ENCODE results near the gene SPDYC. TPM values are rescaled to one million over a fixed set of nuclear protein-coding genes. Genes with fewer than 3 reads are reported as not detected.
A peak's percentile ranks its signal among the peaks of the same experiment; 100 is the strongest.

SPDYC gene
- total and polyA plus RNA-seq, 2 of the 13 experiments (the other 11 are each of a cell fraction or from before 2014, with no cell fraction given): 0.15 to 0.33 TPM

DNA sequence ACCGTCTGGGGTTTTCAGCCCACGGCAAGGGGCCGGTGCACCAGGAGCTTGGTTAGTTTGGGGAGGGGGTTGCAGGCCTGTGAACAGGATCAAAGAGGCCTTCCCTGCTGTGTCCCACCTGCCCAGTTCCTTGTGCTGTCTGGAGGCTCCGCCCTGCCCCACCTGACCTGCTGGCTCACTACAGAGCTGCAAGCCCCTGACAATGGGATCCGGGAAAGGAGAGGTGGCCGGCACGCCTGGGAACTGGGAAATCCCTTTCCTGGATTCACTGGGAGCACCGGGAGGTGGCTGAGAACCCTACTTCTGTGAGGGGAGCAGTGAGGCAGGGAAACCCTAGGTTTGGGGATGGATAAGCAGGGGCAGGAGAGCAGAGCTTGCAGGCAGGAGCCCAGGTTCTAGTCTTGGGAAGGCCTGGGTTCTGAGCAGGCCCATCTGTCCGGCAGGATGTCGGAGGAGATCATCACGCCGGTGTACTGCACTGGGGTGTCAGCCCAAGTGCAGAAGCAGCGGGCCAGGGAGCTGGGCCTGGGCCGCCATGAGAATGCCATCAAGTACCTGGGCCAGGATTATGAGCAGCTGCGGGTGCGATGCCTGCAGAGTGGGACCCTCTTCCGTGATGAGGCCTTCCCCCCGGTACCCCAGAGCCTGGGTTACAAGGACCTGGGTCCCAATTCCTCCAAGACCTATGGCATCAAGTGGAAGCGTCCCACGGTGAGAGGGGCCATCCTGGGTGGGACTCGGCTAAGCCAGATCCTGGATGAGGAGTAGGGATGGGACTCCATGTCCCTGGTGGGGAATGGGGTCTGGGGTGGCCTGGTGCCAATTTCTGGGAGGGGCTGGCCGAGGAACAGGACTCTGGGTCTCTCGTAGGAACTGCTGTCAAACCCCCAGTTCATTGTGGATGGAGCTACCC lies 12.5 kb downstream of the SPDYC start (continued):
- TF ChIP-seq MIER2 (CRISPR knock-in tag; IDR thresholded peaks at IDR 0.05): no peak
- TF ChIP-seq CHD4 (IDR thresholded peaks at IDR 0.05; ENCODE audit: borderline replicate concordance, low read length): no peak
- peak; percentile 17; the same call in 1 of the 2 replicates for TF ChIP-seq ERF (CRISPR knock-in tag; IDR thresholded peaks at IDR 0.05)
- TF ChIP-seq ZNF547 (CRISPR knock-in tag; IDR thresholded peaks at IDR 0.05): 0 out of 2 replicates have a peak, but pooled peaks have one; percentile 57
- TF ChIP-seq ZNF782 (CRISPR knock-in tag; IDR thresholded peaks at IDR 0.05; ENCODE audit: borderline replicate concordance): no peak
- no peak for TF ChIP-seq PPARG (CRISPR knock-in tag; conservative IDR thresholded peaks at IDR 0.05)
- no peak for TF ChIP-seq MIXL1 (CRISPR knock-in tag; IDR thresholded peaks at IDR 0.05)
- TF ChIP-seq HNRNPUL1 (IDR thresholded peaks at IDR 0.05; ENCODE audit: low read depth, low read length): no peak
- TF ChIP-seq, protein P1, sequence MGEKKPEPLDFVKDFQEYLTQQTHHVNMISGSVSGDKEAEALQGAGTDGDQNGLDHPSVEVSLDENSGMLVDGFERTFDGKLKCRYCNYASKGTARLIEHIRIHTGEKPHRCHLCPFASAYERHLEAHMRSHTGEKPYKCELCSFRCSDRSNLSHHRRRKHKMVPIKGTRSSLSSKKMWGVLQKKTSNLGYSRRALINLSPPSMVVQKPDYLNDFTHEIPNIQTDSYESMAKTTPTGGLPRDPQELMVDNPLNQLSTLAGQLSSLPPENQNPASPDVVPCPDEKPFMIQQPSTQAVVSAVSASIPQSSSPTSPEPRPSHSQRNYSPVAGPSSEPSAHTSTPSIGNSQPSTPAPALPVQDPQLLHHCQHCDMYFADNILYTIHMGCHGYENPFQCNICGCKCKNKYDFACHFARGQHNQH (CRISPR knock-in tag; IDR thresholded peaks at IDR 0.05): no peak
- TF ChIP-seq ZNF256 (CRISPR knock-in tag; conservative IDR thresholded peaks at IDR 0.05): no peak
- TF ChIP-seq, protein P2, sequence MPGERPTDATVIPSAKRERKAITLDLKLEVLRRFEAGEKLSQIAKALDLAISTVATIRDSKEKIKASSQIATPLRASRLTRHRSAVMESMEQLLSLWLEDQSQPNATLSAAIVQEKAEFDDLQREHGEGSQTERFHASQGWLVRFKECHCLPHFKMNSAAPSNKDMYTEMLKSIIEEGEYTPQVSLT (CRISPR knock-in tag; IDR thresholded peaks at IDR 0.05; ENCODE audit: borderline replicate concordance, low read depth): no peak
- TF ChIP-seq, protein P3, sequence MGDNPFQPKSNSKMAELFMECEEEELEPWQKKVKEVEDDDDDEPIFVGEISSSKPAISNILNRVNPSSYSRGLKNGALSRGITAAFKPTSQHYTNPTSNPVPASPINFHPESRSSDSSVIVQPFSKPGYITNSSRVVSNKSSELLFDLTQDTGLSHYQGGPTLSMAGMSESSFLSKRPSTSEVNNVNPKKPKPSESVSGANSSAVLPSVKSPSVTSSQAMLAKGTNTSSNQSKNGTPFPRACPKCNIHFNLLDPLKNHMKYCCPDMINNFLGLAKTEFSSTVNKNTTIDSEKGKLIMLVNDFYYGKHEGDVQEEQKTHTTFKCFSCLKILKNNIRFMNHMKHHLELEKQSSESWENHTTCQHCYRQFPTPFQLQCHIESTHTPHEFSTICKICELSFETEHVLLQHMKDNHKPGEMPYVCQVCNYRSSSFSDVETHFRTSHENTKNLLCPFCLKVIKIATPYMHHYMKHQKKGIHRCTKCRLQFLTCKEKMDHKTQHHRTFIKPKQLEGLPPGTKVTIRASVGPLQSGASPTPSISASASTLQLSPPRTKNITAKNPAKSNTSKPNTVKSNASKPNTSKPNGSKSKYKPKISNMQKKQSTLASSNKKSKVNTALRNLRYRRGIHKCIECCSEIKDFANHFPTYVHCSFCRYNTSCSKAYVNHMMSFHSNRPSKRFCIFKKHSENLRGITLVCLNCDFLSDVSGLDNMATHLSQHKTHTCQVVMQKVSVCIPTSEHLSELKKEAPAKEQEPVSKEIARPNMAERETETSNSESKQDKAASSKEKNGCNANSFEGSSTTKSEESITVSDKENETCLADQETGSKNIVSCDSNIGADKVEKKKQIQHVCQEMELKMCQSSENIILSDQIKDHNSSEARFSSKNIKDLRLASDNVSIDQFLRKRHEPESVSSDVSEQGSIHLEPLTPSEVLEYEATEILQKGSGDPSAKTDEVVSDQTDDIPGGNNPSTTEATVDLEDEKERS (CRISPR knock-in tag; IDR thresholded peaks at IDR 0.05): no peak
- 0 out of 2 replicates have a peak, but pooled peaks have one; percentile 6 for TF ChIP-seq FOXC1 (CRISPR knock-in tag; IDR thresholded peaks at IDR 0.05; ENCODE audit: borderline replicate concordance)
- no peak for TF ChIP-seq NFIC (IDR thresholded peaks at IDR 0.05; ENCODE audit: low read length)
- TF ChIP-seq KDM5B (CRISPR knock-in tag; IDR thresholded peaks at IDR 0.05; ENCODE audit: borderline replicate concordance): no peak
- TF ChIP-seq, protein P4, sequence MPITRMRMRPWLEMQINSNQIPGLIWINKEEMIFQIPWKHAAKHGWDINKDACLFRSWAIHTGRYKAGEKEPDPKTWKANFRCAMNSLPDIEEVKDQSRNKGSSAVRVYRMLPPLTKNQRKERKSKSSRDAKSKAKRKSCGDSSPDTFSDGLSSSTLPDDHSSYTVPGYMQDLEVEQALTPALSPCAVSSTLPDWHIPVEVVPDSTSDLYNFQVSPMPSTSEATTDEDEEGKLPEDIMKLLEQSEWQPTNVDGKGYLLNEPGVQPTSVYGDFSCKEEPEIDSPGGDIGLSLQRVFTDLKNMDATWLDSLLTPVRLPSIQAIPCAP (CRISPR knock-in tag; IDR thresholded peaks at IDR 0.05; ENCODE audit: low read depth): no peak
- peak; percentile 61 for TF ChIP-seq TBX2 (CRISPR knock-in tag; IDR thresholded peaks at IDR 0.05; ENCODE audit: borderline replicate concordance)
- no peak for TF ChIP-seq ZNF260 (CRISPR knock-in tag; IDR thresholded peaks at IDR 0.05; ENCODE audit: borderline replicate concordance, low read depth)
- TF ChIP-seq SAFB2 (CRISPR knock-in tag; IDR thresholded peaks at IDR 0.05; ENCODE audit: borderline replicate concordance, low read depth): no peak
- TF ChIP-seq, protein P5, sequence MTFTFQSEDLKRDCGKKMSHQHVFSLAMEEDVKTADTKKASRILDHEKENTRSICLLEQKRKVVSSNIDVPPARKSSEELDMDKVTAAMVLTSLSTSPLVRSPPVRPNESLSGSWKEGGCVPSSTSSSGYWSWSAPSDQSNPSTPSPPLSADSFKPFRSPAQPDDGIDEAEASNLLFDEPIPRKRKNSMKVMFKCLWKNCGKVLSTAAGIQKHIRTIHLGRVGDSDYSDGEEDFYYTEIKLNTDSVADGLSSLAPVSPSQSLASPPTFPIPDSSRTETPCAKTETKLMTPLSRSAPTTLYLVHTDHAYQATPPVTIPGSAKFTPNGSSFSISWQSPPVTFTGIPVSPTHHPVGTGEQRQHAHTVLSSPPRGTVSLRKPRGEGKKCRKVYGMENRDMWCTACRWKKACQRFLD (CRISPR knock-in tag; IDR thresholded peaks at IDR 0.05; ENCODE audit: borderline replicate concordance): no peak
- TF ChIP-seq ZZZ3 (CRISPR knock-in tag; IDR thresholded peaks at IDR 0.05; ENCODE audit: borderline replicate concordance): no peak
- no peak for TF ChIP-seq ZKSCAN1 (IDR thresholded peaks at IDR 0.05; ENCODE audit: low read length)

Measured in HepG2 (cell line).